Tibial nerve (tissue), 4 donors: ENCODE measurements around the gene KRT222. TPM values are rescaled to one million over a fixed set of nuclear protein-coding genes. Genes with fewer than 3 reads are reported as not detected.

ENCODE experiments used
- DNase-seq, 2 donors: peaks; one replicate each; pipeline ENCODE4 v3.0.0-alpha.2; 2019; ENCODE audit warnings: low spot score in 2 of 2
- H3K27ac ChIP-seq, 4 donors: fragments of 200-600 bp; sonication (generic) in 3 of 4; one replicate each; pipeline ENCODE4 v1.5.1; 2017 to 2019; ENCODE audit warnings: mild to moderate bottlenecking in 1 of 4
- H3K27me3 ChIP-seq, 2 donors: fragments of 200-600 bp; sonication (generic) in 1 of 2; one replicate each; pipeline versions ENCODE4 v1.5.1 to v1.6.0; 2017 to 2019
- H3K36me3 ChIP-seq, 3 donors: fragments of 200-600 bp; sonication (generic); one replicate each; pipeline ENCODE4 v1.5.1; 2018 to 2019
- H3K4me1 ChIP-seq, 4 donors: fragments of 200-600 bp; sonication (generic) in 3 of 4; one replicate each; pipeline ENCODE4 v1.5.1; 2017 to 2019
- H3K4me3 ChIP-seq, 4 donors: fragments of 200-600 bp; sonication (generic) in 3 of 4; one replicate each; pipeline ENCODE4 v1.5.1; 2017 to 2019; ENCODE audit warnings: mild to moderate bottlenecking in 1 of 4, moderate library complexity in 1 of 4
- H3K9me3 ChIP-seq, 4 donors: fragments of 200-600 bp; sonication (generic) in 3 of 4; one replicate each; pipeline ENCODE4 v1.5.1; 2017 to 2019
- EP300 ChIP-seq, 2 donors: sonication (generic); formaldehyde crosslinking; IDR thresholded peaks; one replicate each; pipeline ENCODE4 v1.6.1; 2017; ENCODE audit warnings: antibody characterized with exemption in 2 of 2, mild to moderate bottlenecking in 1 of 2
- POLR2A ChIP-seq, 2 donors: fragments of 450-650 bp; IDR thresholded peaks; one replicate each; pipeline ENCODE4 v1.6.1; 2017; ENCODE audit warnings: antibody characterized with exemption in 2 of 2, mild to moderate bottlenecking in 2 of 2, moderate library complexity in 2 of 2
- WGBS, 2 donors: methylation state at CpG; one replicate each; pipeline ENCODE4 v1.1.5; 2018; 5-methylcytosine and 5-hydroxymethylcytosine counted together
- total RNA-seq, 4 donors: library from RNA; depleted of rRNA; stranded (reverse); fragments of >200 nt; gene quantifications; one replicate each; pipeline ENCODE4 v1.1.0, GENCODE V29; 2016
- TF ChIP-seq, protein P1 (sequence below), 5 experiments: fragments of 200-600 bp in 3 of 5; fragments of 450-650 bp in 2 of 5; sonication (generic) in 3 of 5; IDR thresholded peaks; one replicate each; pipeline ENCODE4 v1.5.1; 2016 to 2019; ENCODE audit warnings: antibody characterized with exemption in 5 of 5, mild to moderate bottlenecking in 3 of 5, moderate library complexity in 2 of 5

The KRT222 gene
- total RNA-seq, 4 donors from 2014 or later: 2.7 to 17.9 (median 7.6) TPM

DNA sequence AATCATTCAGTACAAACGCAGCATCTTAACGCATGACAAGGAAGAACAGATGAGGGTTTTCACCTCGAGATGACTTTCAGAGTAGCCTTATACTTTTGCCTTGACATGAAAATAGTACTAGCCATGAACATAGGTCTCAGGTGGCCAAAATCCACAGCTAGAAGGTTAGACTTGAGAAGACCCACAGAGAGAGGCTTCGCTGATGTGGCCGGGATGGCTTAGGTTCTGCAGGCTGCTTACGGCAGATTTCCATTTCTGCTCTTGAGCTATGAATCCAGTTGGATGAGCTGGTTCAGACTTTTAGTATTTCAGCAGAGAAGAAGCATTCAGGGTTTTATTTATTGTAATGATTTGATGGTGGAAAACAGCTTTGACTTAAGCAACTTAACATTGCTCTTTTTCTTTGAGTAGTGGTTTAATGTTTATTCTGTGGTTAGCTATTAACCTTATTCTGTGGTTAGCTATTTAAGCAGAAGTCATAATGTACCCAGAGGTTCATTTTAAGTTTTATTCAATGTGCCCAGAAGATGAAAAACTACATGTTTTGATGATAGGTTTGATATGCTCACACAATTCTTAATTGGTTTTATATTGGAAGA lies 31.0 kb upstream of the KRT222 start:
- Histone ChIP-seq H3K27ac (no peak overlapping the region), H3K27me3 (peaks cover 0 to 7% of the 10 kb centered on the region in 2 donors), H3K36me3 (no peaks in the 10 kb centered on the region), H3K4me1 (peaks cover 0 to 28% (median 0%) of the 10 kb centered on the region in 4 donors), H3K4me3 (no peak overlapping the region), H3K9me3 (no peaks in the 10 kb centered on the region)
- no peak for TF ChIP-seq POLR2A (IDR thresholded peaks at IDR 0.05)
- TF ChIP-seq, protein P1, sequence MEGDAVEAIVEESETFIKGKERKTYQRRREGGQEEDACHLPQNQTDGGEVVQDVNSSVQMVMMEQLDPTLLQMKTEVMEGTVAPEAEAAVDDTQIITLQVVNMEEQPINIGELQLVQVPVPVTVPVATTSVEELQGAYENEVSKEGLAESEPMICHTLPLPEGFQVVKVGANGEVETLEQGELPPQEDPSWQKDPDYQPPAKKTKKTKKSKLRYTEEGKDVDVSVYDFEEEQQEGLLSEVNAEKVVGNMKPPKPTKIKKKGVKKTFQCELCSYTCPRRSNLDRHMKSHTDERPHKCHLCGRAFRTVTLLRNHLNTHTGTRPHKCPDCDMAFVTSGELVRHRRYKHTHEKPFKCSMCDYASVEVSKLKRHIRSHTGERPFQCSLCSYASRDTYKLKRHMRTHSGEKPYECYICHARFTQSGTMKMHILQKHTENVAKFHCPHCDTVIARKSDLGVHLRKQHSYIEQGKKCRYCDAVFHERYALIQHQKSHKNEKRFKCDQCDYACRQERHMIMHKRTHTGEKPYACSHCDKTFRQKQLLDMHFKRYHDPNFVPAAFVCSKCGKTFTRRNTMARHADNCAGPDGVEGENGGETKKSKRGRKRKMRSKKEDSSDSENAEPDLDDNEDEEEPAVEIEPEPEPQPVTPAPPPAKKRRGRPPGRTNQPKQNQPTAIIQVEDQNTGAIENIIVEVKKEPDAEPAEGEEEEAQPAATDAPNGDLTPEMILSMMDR (IDR thresholded peaks at IDR 0.05): no peak
- TF ChIP-seq EP300 (IDR thresholded peaks at IDR 0.05): no peak
- 84 to 86% methylated on average over 6 of the region's 6 CpGs for WGBS, 2 donors
- DNase-seq: no peak

DNA sequence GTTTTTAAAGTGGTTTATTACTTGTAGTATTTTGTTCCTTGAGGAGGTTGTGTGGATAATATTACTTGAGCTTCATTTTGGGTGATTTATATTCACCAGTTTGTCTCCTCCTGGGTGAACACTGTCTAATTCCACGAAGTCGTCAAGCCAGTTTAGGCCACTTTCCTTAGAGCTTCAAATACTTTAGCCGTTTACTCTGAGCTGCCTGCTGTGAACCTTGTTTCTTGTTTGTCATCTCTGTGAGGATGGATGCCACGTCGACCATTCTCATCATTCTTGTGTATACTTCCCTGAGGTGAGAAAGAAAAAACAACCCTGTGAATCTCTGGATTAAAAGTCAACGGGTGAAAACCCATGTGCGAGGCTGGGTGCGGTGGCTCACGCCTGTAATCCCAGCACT lies 29.6 kb upstream of the KRT222 start:
- H3K4me3 ChIP-seq: no peak overlapping the region
- WGBS, 2 donors: 77 to 84% methylated on average over 9 of the region's 9 CpGs

DNA sequence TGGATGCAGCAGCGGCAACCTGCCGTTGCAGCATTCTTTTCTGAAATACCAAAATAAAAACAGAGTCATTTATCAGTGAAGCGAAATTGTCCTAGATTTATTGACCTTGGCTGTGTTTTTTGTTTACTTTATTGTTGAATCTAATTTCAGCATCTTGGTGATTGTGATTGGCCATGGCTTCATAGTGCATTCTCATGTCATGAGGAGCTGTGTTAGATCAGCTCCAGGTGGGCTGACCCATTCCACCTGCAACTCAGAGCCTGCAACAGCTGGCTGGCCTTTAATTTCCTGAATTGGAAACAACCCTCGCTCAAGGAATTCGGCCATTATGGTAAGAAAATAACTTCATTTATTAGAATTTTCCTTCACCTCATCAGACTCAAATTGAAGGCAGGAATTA lies 22.1 kb upstream of the KRT222 start:
- Histone ChIP-seq H3K9me3 (no peaks in the 10 kb centered on the region), H3K27ac (no peak overlapping the region), H3K27me3 (no peaks in the 10 kb centered on the region), H3K4me1 (no peaks in the 10 kb centered on the region), H3K4me3 (no peak overlapping the region), H3K36me3 (no peaks in the 10 kb centered on the region)
- no peak for DNase-seq
- TF ChIP-seq, protein P1 (IDR thresholded peaks at IDR 0.05): no peak
- TF ChIP-seq EP300 (IDR thresholded peaks at IDR 0.05) (no peak), POLR2A (IDR thresholded peaks at IDR 0.05) (no peak)
- 81 to 85% methylated on average over 5 of the region's 5 CpGs for WGBS, 2 donors

More for the DNA sequence above, 29.6 kb upstream of the KRT222 start:
- TF ChIP-seq EP300 (IDR thresholded peaks at IDR 0.05) (no peak), POLR2A (IDR thresholded peaks at IDR 0.05) (no peak)
- TF ChIP-seq, protein P1 (IDR thresholded peaks at IDR 0.05): no peak
- DNase-seq: no peak
- Histone ChIP-seq H3K9me3 (no peaks in the 10 kb centered on the region), H3K27ac (no peak overlapping the region), H3K27me3 (peaks cover 0 to 7% of the 10 kb centered on the region in 2 donors), H3K36me3 (no peaks in the 10 kb centered on the region), H3K4me1 (peaks cover 0 to 17% (median 0%) of the 10 kb centered on the region in 4 donors)

DNA sequence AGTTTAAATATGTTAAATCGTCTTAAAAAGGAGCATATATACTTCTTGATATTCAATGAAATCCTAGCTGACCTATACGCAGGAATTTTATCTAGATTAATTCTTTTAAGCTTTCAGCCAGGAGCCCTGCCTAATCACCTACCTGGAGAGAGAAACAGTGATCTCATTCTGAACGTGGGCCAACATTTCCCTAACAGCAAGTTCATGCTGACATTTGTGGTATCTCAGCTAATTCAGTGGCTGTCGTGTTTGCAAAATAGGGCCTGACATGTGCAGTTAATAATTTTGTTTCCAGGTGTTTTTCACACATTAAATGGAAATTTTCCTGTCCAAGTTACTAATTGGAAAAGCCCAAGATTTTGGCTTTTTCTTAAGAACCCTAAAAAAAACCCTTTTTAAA lies 21.2 kb upstream of the KRT222 start:
- H3K36me3 ChIP-seq: no peaks in the 10 kb centered on the region
- WGBS, 2 donors: 71 to 77% methylated on average over 4 of the region's 4 CpGs
- H3K9me3 ChIP-seq: no peaks in the 10 kb centered on the region
- no peak overlapping the region for H3K4me3 ChIP-seq
- H3K27me3 ChIP-seq: no peaks in the 10 kb centered on the region
- TF ChIP-seq POLR2A (IDR thresholded peaks at IDR 0.05): no peak
- TF ChIP-seq EP300 (IDR thresholded peaks at IDR 0.05): no peak
- TF ChIP-seq, protein P1 (IDR thresholded peaks at IDR 0.05): no peak
- no peak for DNase-seq
- H3K4me1 ChIP-seq: no peaks in the 10 kb centered on the region
- no peak overlapping the region for H3K27ac ChIP-seq

DNA sequence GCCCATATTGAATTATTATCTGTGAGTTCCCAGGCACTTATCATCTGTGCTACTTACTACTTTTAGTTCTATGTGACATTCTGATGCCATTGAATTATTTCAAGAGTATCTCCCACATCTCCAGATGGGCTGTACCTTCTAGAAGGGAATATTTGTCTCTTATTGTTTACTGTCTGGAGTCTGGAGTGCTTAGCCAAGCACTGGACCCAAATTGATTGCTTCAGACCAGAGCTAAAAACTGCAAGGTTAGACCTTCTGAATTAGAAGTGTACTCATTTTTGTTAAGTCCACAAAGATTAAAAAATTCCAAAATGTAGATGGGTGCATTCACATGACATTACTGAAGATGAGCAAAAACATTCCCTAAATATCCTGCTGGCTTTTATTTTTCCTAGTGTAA lies 16.0 kb upstream of the KRT222 start:
- Histone ChIP-seq H3K36me3 (no peaks in the 10 kb centered on the region), H3K9me3 (no peaks in the 10 kb centered on the region), H3K27me3 (peaks cover 0 to 21% of the 10 kb centered on the region in 2 donors), H3K4me3 (no peak overlapping the region), H3K4me1 (no peaks in the 10 kb centered on the region), H3K27ac (no peak overlapping the region)
- no peak for DNase-seq
- no peak for TF ChIP-seq EP300 (IDR thresholded peaks at IDR 0.05)
- TF ChIP-seq POLR2A (IDR thresholded peaks at IDR 0.05): no peak
- TF ChIP-seq, protein P1 (IDR thresholded peaks at IDR 0.05): no peak
